HG03558 (cell line): ENCODE measurements around the gene MBOAT1.
"Not testable (repeated sequence)": the region's sequence is repeated elsewhere in the genome, so short reads cannot be mapped to it uniquely, and the experiment has no call there.

Experiments used
- ATAC-seq: cut with Tn5 transposase; IDR thresholded peaks from one replicate; pipeline ENCODE4 v1.9.1; 2021; ENCODE audit warnings: moderate number of reproducible peaks; ENCODE audit not compliant: unreplicated experiment; ENCODE audit errors: extremely low read depth

The MBOAT1 gene

DNA sequence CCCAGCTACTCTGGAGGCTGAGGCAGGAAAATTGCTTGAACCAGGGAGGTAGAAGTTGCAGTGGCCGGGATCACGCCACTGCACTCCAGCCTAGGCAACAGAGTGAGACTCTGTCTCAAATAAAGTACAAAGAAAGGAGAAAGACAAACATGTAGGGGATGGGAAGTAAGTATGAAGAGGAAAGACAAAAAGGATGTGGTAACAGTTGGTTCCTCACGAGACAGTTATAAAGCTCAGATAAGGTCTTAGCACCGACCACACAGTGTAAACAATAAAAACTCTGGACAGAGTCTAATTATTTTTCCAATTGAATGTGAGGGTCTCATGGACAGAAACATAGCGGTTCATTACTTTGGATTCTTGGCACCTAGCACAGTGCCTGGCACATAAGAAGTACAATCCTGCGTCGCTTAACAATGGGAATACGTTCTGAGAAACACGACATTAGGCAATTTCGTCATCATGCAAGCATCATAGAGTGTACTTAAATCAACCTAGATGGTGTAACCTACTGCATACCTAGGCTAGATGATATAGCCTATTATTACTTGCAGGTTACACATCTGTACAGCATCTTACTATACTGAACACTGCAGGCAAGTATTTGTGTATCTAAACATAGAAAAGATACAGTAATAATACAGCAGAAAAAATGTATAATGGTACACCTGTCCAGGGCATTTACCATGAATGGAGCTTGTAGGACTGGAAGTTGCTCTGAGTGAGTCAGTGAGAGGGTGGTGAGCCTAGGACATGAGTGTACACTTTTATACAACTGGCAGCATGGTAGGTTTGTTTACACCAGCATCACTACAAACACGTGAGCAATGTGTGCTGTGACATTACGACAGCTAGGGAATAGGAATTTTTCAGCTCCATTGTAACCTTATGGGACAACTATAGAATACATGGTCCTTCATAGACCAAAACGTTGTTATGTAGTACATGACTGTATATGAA is 38.2 kb downstream of the MBOAT1 start:
- ATAC-seq: peak; percentile 57

DNA sequence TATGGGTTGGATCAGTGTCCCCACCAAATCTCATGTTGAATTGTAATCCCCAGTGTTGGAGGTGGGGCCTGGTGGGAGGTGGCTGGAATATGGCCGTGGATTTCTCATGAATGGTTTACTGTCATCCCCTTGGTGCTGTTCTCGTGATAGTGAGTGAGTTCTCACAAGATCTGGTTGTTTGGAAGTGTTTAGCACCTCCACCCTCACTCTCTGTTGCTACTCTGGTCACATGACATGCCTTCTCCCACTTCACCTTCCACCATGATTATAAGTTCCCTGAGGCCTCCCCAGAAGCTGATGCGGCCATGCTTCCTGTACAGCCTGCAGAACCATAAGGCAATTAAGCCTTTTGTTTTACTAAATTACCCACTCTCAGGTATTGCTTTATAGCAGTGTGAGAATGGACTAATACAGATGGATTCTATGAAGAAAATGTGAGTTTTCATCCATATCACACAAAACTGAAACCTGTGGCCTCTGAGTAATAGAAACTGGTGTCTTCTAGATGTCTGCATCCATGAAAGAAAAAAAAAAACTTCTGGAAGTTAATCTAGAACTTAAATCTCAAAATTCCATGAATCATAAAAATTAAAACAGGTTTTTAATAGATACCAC is 39.3 kb downstream of the MBOAT1 start:
- no peak for ATAC-seq

GRCh38 chr6:20170455-20171148 is 41.7 kb downstream of the MBOAT1 start:
- no peak for ATAC-seq

DNA sequence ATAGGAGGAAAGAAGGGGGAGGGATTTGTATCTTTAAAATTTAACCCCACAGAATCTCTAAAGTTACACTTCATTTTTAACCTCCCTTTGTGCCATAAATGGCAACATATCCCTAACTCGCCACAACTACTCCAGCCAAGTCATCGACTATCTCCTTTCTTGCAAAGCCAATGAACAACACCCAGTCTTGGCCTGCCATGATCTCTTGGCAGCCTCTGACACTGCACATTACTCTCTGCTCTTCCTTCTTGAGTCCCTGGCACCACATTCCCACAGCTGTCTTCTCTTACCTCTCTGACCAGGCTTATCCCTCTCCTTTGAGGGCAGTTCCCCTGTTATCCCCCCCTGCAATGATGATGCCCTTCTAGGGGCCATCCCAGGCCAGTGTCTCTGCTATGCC is 42.5 kb downstream of the MBOAT1 start:
- no peak for ATAC-seq

DNA sequence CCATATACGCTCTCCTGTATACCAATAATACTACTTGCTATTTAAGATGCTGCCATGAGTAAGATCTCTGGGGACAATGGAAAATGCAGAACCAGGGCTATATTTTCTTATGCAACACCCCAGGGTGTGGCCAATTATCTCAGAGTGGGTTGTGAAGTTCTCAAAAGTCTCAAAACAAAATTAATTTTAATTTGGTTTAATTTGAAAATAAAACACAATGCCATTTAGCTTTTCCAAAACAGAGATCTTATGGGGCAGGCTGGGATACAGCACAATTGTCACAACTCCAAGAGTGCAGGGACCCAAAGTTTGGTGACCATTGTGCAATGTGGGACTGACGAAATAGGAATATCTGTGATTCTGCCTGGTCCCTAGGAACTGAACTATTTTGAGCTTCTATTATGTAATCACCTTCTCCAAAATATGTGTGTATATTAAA is 43.1 kb downstream of the MBOAT1 start:
- no peak for ATAC-seq

- no peak for ATAC-seq
Observed at GRCh38 chr6:20168690-20169089, 43.6 kb downstream of the MBOAT1 start.

DNA sequence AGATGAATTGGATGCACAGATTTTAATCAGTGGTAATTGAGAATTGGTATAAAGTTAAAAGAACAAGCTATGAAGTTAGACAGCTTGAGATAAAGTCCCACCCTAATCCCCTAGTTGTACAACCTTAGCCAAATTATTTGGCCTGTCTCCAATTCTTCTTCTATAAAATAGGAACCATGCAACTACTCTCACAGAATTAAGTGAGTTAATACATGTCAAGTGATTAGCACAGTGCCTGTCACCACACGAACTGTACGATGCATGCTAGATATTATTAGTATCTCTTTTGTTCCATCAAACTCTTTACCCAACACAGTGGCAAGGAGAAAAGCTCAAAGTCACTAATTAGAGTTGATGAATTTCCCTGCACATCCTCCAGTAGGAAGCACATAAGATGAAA is 44.7 kb downstream of the MBOAT1 start:
- ATAC-seq: no peak

DNA sequence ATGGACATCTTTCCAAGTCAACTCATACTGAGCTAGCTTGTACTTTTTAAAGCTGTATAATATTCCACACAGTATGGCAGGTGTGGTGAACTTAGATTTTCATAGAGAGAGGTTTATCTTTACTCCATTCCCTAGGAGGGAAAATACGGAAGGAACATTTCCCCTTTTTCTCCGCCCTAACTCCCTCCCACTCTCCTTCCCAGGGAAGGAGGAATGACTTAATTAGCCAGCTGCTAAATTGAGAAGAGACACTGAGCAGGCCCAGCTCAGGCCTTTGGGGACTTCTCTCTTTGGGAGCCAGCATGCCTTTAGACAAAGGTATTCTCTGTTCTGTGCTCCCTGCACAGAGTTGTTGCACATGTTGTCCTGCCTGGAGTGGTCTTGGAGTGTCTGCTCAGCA is 46.1 kb downstream of the MBOAT1 start:
- ATAC-seq: no peak

GRCh38 chr6:20162515-20162914 is 49.8 kb downstream of the MBOAT1 start:
- ATAC-seq: no peak

GRCh38 chr6:20160541-20161283 is 51.6 kb downstream of the MBOAT1 start:
- no peak for ATAC-seq

- ATAC-seq: no peak
Observed at GRCh38 chr6:20159781-20160540, 52.3 kb downstream of the MBOAT1 start.

GRCh38 chr6:20159098-20159497 is 53.2 kb downstream of the MBOAT1 start:
- ATAC-seq: no peak

DNA sequence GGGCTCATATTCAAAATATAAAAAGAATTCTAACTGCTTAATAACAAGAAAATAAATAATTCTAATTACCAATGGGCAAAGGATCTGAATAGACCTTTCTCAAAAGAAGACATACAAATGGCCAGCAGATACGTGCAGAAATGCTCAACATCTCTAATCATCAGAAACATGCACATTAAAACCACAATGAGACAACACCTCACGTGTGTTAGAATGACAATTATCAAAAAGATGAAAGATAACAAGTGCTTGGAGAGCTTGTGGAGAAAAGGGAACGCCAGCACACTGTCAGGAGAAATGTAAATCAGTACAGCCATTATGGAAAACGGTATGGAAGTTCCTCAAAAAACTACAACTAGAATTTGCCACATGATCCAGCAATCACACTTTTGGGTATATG is 53.6 kb downstream of the MBOAT1 start:
- no peak for ATAC-seq

- ATAC-seq: no peak
Observed at GRCh38 chr6:20156824-20157223, 55.4 kb downstream of the MBOAT1 start.

GRCh38 chr6:20154753-20155152 is 57.5 kb downstream of the MBOAT1 start:
- ATAC-seq: no peak

DNA sequence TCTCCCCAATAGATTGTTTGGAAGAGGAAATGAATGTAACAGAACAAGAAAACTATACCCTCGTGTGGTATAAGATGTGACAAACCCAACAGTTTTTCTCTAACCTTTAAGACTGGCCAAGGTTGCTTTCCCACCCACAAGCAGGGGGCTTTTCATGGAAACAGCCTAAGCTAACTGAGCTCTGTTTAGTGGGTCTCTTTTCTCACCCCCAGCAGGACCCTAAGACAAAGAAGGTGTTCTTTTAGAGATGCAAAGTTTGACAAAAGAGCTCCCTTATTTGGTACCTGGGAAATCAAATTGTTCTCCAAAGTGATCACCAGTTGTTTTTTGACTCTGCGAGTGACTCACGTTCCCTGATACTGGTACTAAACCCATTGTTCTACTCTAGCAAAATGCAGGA is 59.1 kb downstream of the MBOAT1 start:
- ATAC-seq: no peak

- no peak for ATAC-seq
Observed at GRCh38 chr6:20148433-20148832, 63.8 kb downstream of the MBOAT1 start.

- no peak for ATAC-seq
Observed at GRCh38 chr6:20147469-20147868, 64.8 kb downstream of the MBOAT1 start.

- not testable (repeated sequence) for ATAC-seq
Observed at GRCh38 chr6:20146831-20147230, 65.4 kb downstream of the MBOAT1 start.

- no peak for ATAC-seq
Observed at GRCh38 chr6:20146291-20146690, 66.0 kb downstream of the MBOAT1 start.
